K562 (cell line): Measurements from ENCODE around the gene EPGN. TPM values are rescaled to one million over a fixed set of nuclear protein-coding genes. Genes with fewer than 3 reads are reported as not detected.

Experiments
- ARHGAP35 ChIP-seq: fragments of 450-650 bp; IDR thresholded peaks from 2 replicates; pipeline ENCODE4 v1.6.1; 2018; ENCODE audit not compliant: partially characterized antibody
- ARID3A ChIP-seq: IDR thresholded peaks from 2 replicates; pipeline ENCODE4 v1.6.1; 2012; ENCODE audit warnings: low read depth, low read length, improper control_type of control experiment, borderline replicate concordance
- CREBBP ChIP-seq: IDR thresholded peaks from one replicate; pipeline ENCODE4 v1.6.1; 2012; ENCODE audit warnings: low read depth, mild to moderate bottlenecking, control low read depth, inconsistent platforms, low read length
- DMBX1 ChIP-seq: fragments of 250-450 bp; sonication (Bioruptor Pico); IDR thresholded peaks from 2 replicates; pipeline ENCODE4 v1.8.0; 2022; ENCODE audit warnings: inconsistent platforms, mild to moderate bottlenecking, moderate library complexity, borderline replicate concordance
- FOXJ3 ChIP-seq: sonication (generic); formaldehyde crosslinking; IDR thresholded peaks from 2 replicates; pipeline ENCODE4 v1.4.0; 2020; ENCODE audit warnings: mild to moderate bottlenecking, missing genetic modification reagents
- HOMEZ ChIP-seq: fragments of 250-450 bp; sonication (Bioruptor Pico); IDR thresholded peaks from 2 replicates; pipeline ENCODE4 v1.4.0; 2020; ENCODE audit warnings: mild to moderate bottlenecking, moderate library complexity
- MAZ ChIP-seq, 2 experiments: fragments of 450-650 bp in 1 of 2; sonication (generic) in 1 of 2; formaldehyde crosslinking; IDR thresholded peaks in 1 of 2; conservative IDR thresholded peaks in 1 of 2; 2 replicates each; pipeline versions ENCODE4 v1.4.0 to v1.5.0; 2020; ENCODE audit warnings: mild to moderate bottlenecking in 1 of 2, missing genetic modification reagents in 1 of 2
- NFIX ChIP-seq: fragments of 250-450 bp; sonication (Bioruptor Pico); IDR thresholded peaks from 2 replicates; pipeline ENCODE4 v1.4.0; 2020; ENCODE audit warnings: low read depth, mild to moderate bottlenecking, moderate library complexity
- NUFIP1 ChIP-seq: fragments of 450-650 bp; IDR thresholded peaks from 2 replicates; pipeline ENCODE4 v1.6.1; 2018; ENCODE audit not compliant: partially characterized antibody
- SREBF1 ChIP-seq: fragments of 150-350 bp; IDR thresholded peaks from 2 replicates; pipeline ENCODE4 v1.6.1; 2014; ENCODE audit warnings: antibody characterized with exemption, low read depth, low read length, borderline replicate concordance
- TEAD4 ChIP-seq, 2 experiments: sonication (generic) in 1 of 2; formaldehyde crosslinking in 1 of 2; IDR thresholded peaks; 2 replicates each; pipeline versions ENCODE4 v1.6.1 to v1.8.0; 2012 to 2022; ENCODE audit warnings: borderline replicate concordance in 1 of 2, inconsistent platforms in 1 of 2, low read length in 1 of 2, mild to moderate bottlenecking in 1 of 2, missing genetic modification reagents in 1 of 2
- THRB ChIP-seq: fragments of 450-650 bp; formaldehyde crosslinking; conservative IDR thresholded peaks from 2 replicates; pipeline ENCODE4 v1.4.0; 2022; ENCODE audit warnings: mild to moderate bottlenecking, missing genetic modification characterization
- ZBTB43 ChIP-seq: sonication (generic); formaldehyde crosslinking; IDR thresholded peaks from 2 replicates; pipeline ENCODE4 v1.8.0; 2023; ENCODE audit warnings: mild to moderate bottlenecking, missing genetic modification reagents
- ZNF212 ChIP-seq: fragments of 450-650 bp; formaldehyde crosslinking; IDR thresholded peaks from 2 replicates; pipeline ENCODE4 v1.4.0; 2020; ENCODE audit warnings: mild to moderate bottlenecking
- ZNF518B ChIP-seq: fragments of 250-450 bp; sonication (Bioruptor Pico); IDR thresholded peaks from 2 replicates; pipeline ENCODE4 v1.5.0; 2021; ENCODE audit warnings: mild to moderate bottlenecking, moderate library complexity
- polyA plus RNA-seq, 8 experiments: library from polyadenylated mRNA; depleted of rRNA in 4 of 8; stranded (reverse) in 5 of 8; unstranded in 3 of 8; fragments of >200 nt; fragmentation: Nextera tagmentation in 2 of 8; fragmentation: Illumina TruSeq in 1 of 8; extraction: Ambion mirVana in 2 of 8; extraction: Trizol in 1 of 8; gene quantifications; 2 replicates each; pipeline versions ENCODE4 v1.2.1 to v1.2.3, GENCODE V29; 2011 to 2014; ENCODE audit warnings: inconsistent platforms in 1 of 8, missing spikeins in 1 of 8
- total RNA-seq, 7 experiments: library from RNA; depleted of rRNA in 6 of 7; stranded (reverse); fragments of >200 nt in 6 of 7; fragmentation: Illumina TruSeq in 2 of 7; extraction: Trizol in 2 of 7; gene quantifications; 2 replicates each; pipeline versions ENCODE4 v1.2.1 to v1.2.3, GENCODE V29; 2011 to 2021; ENCODE audit warnings: low replicate concordance in 1 of 7

Gene EPGN
- total and polyA plus RNA-seq, 9 of the 15 experiments (the other 6 are each of a cell fraction or from before 2014, with no cell fraction given): 0.10 to 0.56 TPM; not detected in 7

- TF ChIP-seq ARID3A (no peak), ZNF212 (CRISPR knock-in tag) (no peak), THRB (CRISPR knock-in tag) (no peak), NUFIP1 (no peak), DMBX1 (CRISPR knock-in tag) (no peak), TEAD4 (IDR thresholded peaks at IDR 0.05; ENCODE audit: low read length) (peak; percentile 60; the same call in 1 of the 2 replicates), TEAD4 (CRISPR knock-in tag; IDR thresholded peaks at IDR 0.05; ENCODE audit: borderline replicate concordance) (no peak), ARHGAP35 (no peak), FOXJ3 (CRISPR knock-in tag) (no peak), ZBTB43 (no peak), NFIX (CRISPR knock-in tag) (no peak), SREBF1 (no peak), MAZ (CRISPR knock-in tag; conservative IDR thresholded peaks at IDR 0.05 in 1 of 2, IDR thresholded peaks at IDR 0.05 in 1 of 2) (no peak), ZNF518B (CRISPR knock-in tag) (no peak), CREBBP (no peak), HOMEZ (no peak)
Measured at GRCh38 chr4:74330295-74330750, 22.1 kb downstream of the EPGN start (continued).
